NCI-H345 (cell line): ENCODE measurements around the gene EPS15.
"Not testable (repeated sequence)": the region's sequence is repeated elsewhere in the genome, so short reads cannot be mapped to it uniquely, and the experiment has no call there.

Experiments
- DNase-seq: peaks from one replicate; lab custom pipeline; 2025; lab: John Stamatoyannopoulos, UW

The EPS15 gene

GRCh38 chr1:51542158-51542953, 23.3 kb upstream of the EPS15 start:
- DNase-seq, result no peak

GRCh38 chr1:51541313-51542050, 22.4 kb upstream of the EPS15 start:
- no peak for DNase-seq

GRCh38 chr1:51537568-51537967, 18.5 kb upstream of the EPS15 start:
- DNase-seq, result no peak

GRCh38 chr1:51535006-51535592, 16.0 kb upstream of the EPS15 start:
- peak; percentile 5 for DNase-seq

- DNase-seq, result no peak
Observed at GRCh38 chr1:51534447-51534846, 15.4 kb upstream of the EPS15 start.

- no peak for DNase-seq
Observed at GRCh38 chr1:51532853-51533252, 13.8 kb upstream of the EPS15 start.

- DNase-seq, result not testable (repeated sequence)
Observed at GRCh38 chr1:51530447-51530846, 11.4 kb upstream of the EPS15 start.

GRCh38 chr1:51527144-51527543, 8.1 kb upstream of the EPS15 start:
- DNase-seq, result no peak

- DNase-seq, result no peak
Observed at GRCh38 chr1:51526248-51526647, 7.2 kb upstream of the EPS15 start.

- no peak for DNase-seq
Observed at GRCh38 chr1:51525295-51525694, 6.2 kb upstream of the EPS15 start.

GRCh38 chr1:51524817-51525216, 5.8 kb upstream of the EPS15 start:
- no peak for DNase-seq

GRCh38 chr1:51523931-51524330, 4.9 kb upstream of the EPS15 start:
- DNase-seq, result no peak

GRCh38 chr1:51520700-51521248, 1.7 kb upstream of the EPS15 start:
- no peak for DNase-seq

- DNase-seq, result no peak
Observed at GRCh38 chr1:51519865-51520699, 1.0 kb upstream of the EPS15 start.

- DNase-seq, result peak; percentile 43
Observed at GRCh38 chr1:51518586-51519047, 449 bp downstream of the EPS15 start.

- DNase-seq, result peak; percentile 63
Observed at GRCh38 chr1:51518033-51518585, 957 bp downstream of the EPS15 start.

- no peak for DNase-seq
Observed at GRCh38 chr1:51517361-51518032, 1.6 kb downstream of the EPS15 start.

GRCh38 chr1:51516649-51517158, 2.4 kb downstream of the EPS15 start:
- DNase-seq, result no peak

- DNase-seq, result no peak
Observed at GRCh38 chr1:51515982-51516648, 3.0 kb downstream of the EPS15 start.
